GM21737 (cell line): ENCODE results near the gene TNFAIP8L3.

Experiments used
- ATAC-seq: cut with Tn5 transposase; IDR thresholded peaks from one replicate; pipeline ENCODE4 v1.9.1; 2021; ENCODE audit warnings: mild to moderate bottlenecking, moderate library complexity; ENCODE audit not compliant: unreplicated experiment

TNFAIP8L3 gene

DNA sequence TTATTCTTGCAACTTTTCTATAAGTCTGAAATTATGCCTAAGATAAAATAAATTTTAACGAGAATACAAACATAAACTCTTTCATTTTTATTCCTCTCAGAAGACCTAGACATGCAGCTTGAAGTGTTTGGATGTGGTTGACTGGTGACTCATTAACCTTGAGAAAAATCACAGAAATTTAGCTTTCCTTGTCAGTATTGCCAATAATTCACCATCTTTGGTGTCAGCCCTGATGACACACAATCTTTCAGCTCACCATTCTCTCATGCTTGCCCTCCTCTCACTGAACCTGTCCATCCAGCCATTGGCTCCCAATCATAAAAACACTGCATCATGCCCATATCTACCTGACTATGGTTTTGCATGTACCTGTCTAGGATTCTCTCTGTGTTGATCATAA, 22.6 kb upstream of the TNFAIP8L3 start:
- no peak for ATAC-seq

DNA sequence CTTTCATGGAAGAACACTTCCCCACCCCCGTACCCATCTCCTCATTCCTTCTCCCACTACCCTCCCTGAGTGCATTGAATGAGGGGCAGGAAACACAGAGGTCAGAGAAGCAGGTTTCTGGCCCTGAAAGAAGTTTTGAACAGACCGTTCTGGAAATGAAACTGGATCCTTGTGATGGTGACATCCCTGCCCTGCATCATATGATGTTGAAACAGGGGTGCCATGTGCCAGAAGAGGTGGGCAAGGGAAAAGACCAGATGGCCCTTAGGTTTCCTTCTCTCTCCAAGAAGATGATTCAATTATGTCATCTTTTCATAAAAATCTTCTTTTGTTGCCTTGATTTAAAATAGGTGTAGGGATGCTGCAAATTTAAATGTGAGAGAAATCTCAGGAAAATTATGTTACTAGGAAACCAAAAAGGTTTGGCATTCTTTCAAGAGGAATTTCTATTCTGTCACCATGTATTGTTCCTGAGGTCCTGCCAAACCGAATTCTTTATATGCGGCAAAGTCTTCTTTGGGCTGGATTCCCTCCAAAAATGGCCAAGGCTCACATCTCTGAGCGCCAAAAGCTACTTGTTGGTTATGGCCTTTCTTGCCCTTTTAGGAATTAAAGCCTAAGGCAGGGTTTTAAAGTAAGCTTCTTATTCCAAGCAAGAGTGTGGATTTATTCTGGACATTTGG, 19.9 kb upstream of the TNFAIP8L3 start:
- no peak for ATAC-seq

DNA sequence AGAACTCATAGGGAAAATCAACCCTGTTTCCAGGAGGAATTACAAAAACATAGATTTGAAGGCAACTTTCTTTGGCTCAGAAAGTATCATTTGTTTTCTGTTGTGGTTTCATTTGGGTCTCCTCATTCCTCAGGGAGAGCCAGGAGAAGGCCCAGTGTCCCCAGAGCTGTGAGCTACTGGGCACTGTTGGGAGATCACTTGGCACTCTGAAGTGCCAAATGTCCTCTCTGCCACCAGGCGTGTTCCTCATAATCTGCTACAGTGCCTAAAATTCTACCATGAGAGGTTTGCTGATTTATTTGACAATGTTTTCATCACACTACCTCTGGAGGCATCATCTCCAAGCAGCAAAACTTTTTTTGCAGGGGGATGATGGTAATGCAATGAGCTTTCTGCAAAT, 17.4 kb upstream of the TNFAIP8L3 start:
- no peak for ATAC-seq

DNA sequence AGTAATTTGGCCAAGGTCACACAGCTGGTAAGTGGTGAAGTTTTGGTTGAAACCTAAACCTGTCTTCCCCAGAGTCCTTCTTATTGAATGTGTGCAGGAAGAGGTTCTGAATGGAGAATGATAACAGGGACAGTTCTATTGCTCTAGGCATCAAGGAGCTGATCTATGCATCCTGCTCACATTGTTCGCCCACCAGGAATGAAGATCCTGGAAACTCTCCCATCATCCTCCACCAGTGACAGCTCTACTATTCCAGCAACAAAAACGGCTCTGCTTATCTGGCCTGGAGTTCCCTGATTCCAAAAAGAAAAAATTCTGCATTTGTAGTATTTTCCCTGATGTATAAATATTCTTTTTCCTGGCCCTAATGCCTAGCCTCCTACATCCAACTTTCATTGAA, 16.4 kb upstream of the TNFAIP8L3 start:
- no peak for ATAC-seq

DNA sequence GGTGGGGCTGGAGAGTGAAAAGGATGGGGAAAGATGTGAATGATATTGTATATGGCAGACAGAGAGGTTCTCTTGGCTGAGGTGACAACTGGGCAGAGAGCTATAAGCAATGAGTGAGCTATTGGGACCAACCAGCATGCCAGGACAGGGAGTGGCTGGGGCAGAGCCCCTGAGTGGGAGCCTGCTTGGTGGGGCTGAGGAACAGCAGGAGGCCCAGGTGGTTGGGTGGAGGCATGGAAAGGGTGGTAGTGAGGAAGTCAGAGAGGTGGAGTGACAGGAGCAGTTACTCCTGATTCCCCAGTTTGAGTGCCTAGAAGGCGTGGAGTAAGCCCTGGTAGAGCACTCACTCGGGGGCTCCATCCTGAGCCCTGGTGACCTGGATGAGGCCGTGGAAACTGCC, 15.5 kb upstream of the TNFAIP8L3 start:
- ATAC-seq = no peak

DNA sequence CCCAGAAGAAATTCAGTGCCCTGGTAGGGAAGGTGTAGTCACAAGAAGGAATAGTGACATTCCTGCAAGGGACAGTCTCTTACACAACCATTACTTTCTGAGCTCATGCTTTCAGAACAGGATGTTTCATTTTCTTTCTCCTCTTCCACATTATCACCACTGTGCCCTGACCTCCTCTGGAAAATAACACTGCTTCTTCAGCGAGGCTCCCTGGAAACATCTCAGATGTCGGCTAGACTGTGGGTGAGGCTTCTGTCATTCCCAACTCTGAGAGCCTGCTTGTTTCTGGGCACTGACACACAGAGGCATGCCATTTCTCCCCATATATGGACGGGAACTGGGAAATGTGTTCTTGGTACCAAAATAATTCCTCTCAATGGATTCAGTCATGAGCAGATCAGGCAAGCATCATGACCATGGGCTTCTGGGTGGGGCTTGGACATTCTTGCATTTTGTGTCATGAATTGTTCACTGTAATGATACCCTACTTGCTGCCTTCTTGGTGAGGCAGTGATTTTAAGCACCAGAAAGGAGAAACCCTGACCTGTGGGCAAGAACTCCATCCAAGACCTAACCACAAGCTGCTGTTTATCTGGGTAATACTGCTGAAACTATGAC, 14.3 kb upstream of the TNFAIP8L3 start:
- ATAC-seq = no peak

DNA sequence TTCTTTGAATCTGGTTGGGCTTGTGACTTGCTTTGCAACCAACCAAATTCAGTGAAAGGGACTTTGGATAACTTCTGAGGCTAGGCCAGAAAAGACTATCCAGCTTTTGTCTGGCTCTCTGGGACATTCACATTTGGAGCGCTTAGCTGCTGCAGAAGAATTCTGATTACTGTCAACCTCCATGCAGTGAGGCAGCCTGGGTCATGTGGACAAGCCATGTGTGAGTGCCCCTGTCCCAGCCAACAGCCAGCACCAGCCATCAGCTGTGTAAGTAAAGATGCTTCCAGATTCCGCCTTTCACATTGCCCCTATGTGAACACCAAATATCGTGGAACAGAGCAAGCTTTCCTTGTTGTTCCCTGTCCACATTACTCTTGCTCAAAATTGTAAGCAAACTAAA, 12.9 kb upstream of the TNFAIP8L3 start:
- ATAC-seq = no peak

DNA sequence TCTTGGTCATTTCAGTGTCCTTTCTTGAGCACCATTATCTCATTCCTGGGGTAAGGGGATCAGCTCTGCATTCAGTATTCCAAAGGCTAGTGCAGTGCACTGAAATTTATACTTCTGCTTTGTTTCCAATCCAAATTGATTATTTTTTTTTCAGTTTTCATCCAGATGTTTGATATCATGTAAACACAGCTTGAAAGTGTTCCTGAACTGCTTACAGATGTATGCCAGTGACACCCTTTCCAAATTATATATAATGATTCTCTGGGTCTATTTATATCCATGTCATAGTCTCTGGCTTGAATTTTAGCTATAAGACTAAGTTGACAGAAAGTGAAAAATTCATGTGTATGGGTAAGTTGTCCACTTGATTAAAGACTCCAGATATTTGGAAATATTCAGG, 11.8 kb upstream of the TNFAIP8L3 start:
- ATAC-seq = no peak

- no peak for ATAC-seq
Observed at GRCh38 chr15:51105430-51106016, 10.8 kb upstream of the TNFAIP8L3 start.

DNA sequence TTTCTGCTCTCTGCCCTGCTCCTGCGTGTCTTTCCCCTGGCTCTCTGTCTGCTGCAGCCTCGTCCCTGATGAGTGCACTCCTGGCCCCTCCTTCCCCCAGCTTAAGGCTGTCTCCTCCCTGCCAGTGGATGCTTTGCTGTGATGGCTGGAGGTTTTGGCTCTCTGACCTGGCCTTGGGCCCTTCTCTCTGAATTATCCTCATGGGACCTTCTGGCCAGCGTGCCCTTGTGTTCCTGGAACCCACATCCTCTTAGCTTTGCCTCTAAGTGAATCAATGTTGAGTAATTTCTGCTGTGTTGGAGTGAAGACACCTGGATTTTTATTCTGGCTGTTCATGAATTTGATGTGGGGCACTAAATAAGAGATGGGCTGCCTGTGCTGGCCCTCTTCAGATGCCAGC, 9.8 kb upstream of the TNFAIP8L3 start:
- no peak for ATAC-seq

GRCh38 chr15:51103330-51103729, 8.6 kb upstream of the TNFAIP8L3 start:
- no peak for ATAC-seq

GRCh38 chr15:51100785-51101489, 6.2 kb upstream of the TNFAIP8L3 start:
- ATAC-seq = no peak

DNA sequence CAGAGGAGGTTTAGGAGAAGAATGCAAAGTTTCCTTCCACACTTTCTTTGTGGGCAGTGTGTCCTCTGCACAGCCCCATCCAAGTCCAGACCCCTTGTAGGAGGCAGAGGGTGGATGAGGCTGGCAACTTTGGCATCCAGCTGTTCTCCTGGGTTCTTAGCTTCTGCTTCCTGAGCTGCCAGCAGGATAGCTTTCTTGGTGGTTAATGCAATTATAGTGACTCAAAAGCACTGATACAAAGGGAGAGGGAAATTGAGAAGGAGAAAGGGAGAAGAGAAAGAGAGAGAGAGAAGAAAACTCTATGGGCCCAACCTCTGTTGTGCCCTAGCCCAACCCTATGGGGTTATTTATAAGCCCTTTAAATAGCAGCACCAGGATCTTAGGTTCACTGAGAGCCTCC, 4.5 kb upstream of the TNFAIP8L3 start:
- no peak for ATAC-seq

DNA sequence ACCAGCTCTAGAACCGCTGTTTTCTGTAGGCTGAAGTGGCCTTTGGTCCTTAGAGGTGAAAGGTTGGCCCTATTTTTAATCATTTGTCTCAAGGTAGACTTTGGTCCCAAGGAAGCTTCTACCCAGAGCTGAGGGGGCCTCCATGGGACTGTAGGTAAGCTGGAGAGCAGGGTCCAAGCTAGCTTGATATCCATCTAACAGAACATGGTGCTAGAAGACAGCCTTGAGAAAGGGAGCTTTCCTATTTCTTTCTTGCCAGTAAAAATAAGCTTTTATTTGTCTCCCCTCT, 3.6 kb upstream of the TNFAIP8L3 start:
- no peak for ATAC-seq

GRCh38 chr15:51097553-51098330, 3.0 kb upstream of the TNFAIP8L3 start:
- no peak for ATAC-seq

DNA sequence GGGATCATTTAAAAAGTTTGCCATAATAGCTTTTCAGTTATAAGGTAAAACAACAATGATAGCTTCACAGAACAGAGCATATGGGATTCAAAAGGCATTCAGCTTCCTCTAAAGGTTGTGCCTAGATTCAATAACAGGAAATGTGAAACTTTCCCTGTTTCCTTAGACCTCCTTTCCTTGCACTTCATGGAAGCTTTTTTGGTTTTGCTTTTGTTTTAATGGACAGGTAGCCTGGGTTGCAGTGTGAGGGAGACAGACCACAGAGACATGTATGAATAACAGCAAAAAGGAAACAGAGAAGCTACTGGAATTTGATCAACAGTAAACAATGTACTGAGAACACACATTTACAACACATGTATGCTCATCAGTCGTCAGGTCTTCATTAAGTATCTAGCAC, 2.3 kb upstream of the TNFAIP8L3 start:
- no peak for ATAC-seq

GRCh38 chr15:51095681-51096331, 1.1 kb upstream of the TNFAIP8L3 start:
- ATAC-seq = no peak

DNA sequence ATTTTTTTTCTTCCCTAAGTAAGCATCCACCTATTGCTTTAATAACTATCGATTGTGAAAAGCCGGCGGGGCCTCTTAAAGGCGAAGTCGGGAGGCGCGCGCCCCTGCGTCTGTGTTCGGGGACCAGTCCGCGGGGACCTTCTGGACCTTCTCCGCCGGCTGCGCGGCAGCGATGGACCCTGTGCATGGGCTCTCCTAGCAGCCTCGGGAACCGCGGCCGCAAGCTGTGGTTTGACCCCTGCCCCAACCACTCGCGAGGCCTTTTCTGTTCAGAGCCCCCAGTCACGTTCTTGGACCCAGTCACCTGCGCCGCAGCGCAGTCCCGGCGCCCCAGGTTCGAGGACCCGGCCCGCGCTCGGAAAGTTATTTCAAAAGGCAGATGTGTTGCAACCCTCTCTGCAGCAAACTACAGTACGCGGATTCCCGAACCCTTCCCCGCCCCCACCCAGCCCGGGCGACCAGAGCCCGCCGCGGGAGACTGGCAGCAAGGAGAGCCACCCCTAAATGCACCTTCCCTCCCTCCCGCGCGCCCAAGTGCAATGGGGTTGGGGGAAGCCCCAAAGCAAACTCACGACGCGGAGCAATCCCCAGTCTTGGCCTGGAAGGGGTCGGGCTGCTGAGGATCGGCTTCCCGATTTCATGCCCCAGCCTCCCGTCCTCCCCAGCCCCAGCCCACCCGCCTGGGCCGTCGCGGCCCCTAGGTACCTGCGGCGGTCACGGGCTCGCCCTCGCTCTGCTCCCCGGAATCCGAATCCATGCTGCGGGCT, 684 bp downstream of the TNFAIP8L3 start:
- ATAC-seq = no peak

- ATAC-seq = no peak
Observed at GRCh38 chr15:51093488-51093838, 1.2 kb downstream of the TNFAIP8L3 start.

DNA sequence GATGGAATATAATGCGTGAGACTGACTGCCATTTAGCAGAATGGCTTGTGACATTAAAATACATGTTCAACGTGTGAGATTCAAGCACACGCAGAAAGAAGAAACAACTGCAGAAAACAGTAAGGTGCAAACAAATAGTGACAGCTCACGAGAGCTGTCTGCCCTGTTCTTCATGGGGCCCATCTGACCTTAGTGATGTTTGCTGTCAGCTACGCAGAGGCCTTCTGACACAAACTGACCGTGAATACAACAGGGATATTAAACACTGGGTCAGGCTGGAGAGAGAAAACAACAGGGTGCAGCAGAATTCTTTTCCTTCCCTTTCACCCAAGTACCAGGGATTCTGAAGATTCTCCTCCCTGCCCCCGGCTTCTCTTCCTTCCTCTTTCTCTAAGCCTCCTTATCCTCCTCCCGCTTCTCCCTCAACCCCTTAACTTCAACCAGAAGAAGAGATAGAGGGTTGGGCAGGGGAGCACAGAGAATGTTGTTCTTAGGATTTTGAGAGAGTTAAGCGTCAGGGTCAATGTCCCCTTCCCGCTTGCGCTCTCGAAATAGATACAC, 2.1 kb downstream of the TNFAIP8L3 start:
- ATAC-seq = no peak
